Adrenal gland (tissue), 12 donors: ENCODE data around the gene PAQR4. TPM values are rescaled to one million over a fixed set of nuclear protein-coding genes. Genes with fewer than 3 reads are reported as not detected.

Experiments used
- DNase-seq, 7 donors: peaks; one replicate each; pipeline ENCODE4 v3.0.0-alpha.2; 2019 to 2020
- H3K27ac ChIP-seq, 5 donors: fragments of 200-600 bp; sonication (generic) in 4 of 5; 1 replicate in 3 of 5; 2 replicates in 2 of 5; pipeline versions ENCODE4 v1.5.1 to v1.8.0; 2016 to 2020; ENCODE audit warnings: mild to moderate bottlenecking in 1 of 5
- H3K27me3 ChIP-seq: fragments of 200-600 bp; 2 replicates; pipeline ENCODE4 v1.8.0; 2021
- H3K36me3 ChIP-seq, 2 donors: fragments of 200-600 bp; replicated peaks in 1 of 2; 1 replicate in 1 of 2; 2 replicates in 1 of 2; pipeline versions ENCODE4 v1.5.1 to v1.8.0; 2018 to 2022
- H3K4me1 ChIP-seq, 2 donors: fragments of 200-600 bp; replicated peaks in 1 of 2; 1 replicate in 1 of 2; 2 replicates in 1 of 2; pipeline versions ENCODE4 v1.5.1 to v1.8.0; 2018 to 2021
- H3K4me3 ChIP-seq, 4 donors: fragments of 200-600 bp; sonication (generic) in 3 of 4; one replicate each; pipeline ENCODE4 v1.5.1; 2016 to 2018
- H3K9me3 ChIP-seq, 3 donors: fragments of 200-600 bp; sonication (generic) in 1 of 3; replicated peaks in 1 of 3; 1 replicate in 2 of 3; 2 replicates in 1 of 3; pipeline versions ENCODE4 v1.5.1 to v1.8.0; 2016 to 2021
- POLR2A ChIP-seq, 2 donors: fragments of 450-650 bp; IDR thresholded peaks; one replicate each; pipeline ENCODE4 v1.6.1; 2017; ENCODE audit warnings: antibody characterized with exemption in 2 of 2, mild to moderate bottlenecking in 2 of 2, moderate library complexity in 1 of 2
- WGBS, 4 donors: extraction: QIAGEN DNeasy Blood & Tissue Kit in 2 of 4; methylation state at CpG; one replicate each; pipeline versions ENCODE4 v1.1.5 to v1.1.7; 2013 to 2017; 5-methylcytosine and 5-hydroxymethylcytosine counted together
- intact Hi-C, 2 donors: fragments of 100-400 bp; cut with DNase I; formaldehyde crosslinking; loops; one replicate each; pipeline versions ENCODE4 v1.14.1 to v1.15.0; 2022 to 2023
- polyA plus RNA-seq, 3 donors: library from polyadenylated mRNA; stranded (reverse); fragments of 200-250 nt in 2 of 3; fragments of 350-450 nt in 1 of 3; fragmentation: Illumina TruSeq in 1 of 3; extraction: RNeasy Lipid Tissue Mini Kit (QIAGEN cat#74804) in 1 of 3; gene quantifications; one replicate each; pipeline ENCODE4 v1.2.3, GENCODE V29; 2013 to 2014
- total RNA-seq, 9 donors: library from RNA; depleted of rRNA in 4 of 9; stranded (reverse); fragments of >200 nt in 4 of 9; fragments of 120-200 nt in 1 of 9; fragmentation: NEBNext Ultra II Directional in 1 of 9; extraction: Animal tissue kit (Norgen Biotek cat#: 25700) in 1 of 9; gene quantifications; one replicate each; pipeline versions ENCODE4 v1.1.0 to v1.2.4, GENCODE V29; 2013 to 2023
- TF ChIP-seq, protein P1 (sequence below), 6 experiments: fragments of 450-650 bp in 4 of 6; fragments of 200-600 bp in 2 of 6; sonication (generic) in 1 of 6; IDR thresholded peaks; 1 replicate in 5 of 6; 2 replicates in 1 of 6; pipeline versions ENCODE4 v1.5.1 to v1.8.0; 2016 to 2021; ENCODE audit warnings: antibody characterized with exemption in 6 of 6, mild to moderate bottlenecking in 2 of 6, moderate library complexity in 1 of 6
- donor health status: healthy with polysubstance abuse.
- donor health status: Bipolar disorder and iron deficiency.
- donor health status: DM: yes; HTN: yes; CAD: no.
- donor health status: DM: no; HTN: no; CAD: no.
- donor health status: DM: no; HTN: no; CAD: no.
- donor health status: DM: yes; HTN: yes; CAD: no.

PAQR4 gene
- total and polyA plus RNA-seq, 12 donors: 4.1 to 17.0 (median 12.1) TPM

DNA sequence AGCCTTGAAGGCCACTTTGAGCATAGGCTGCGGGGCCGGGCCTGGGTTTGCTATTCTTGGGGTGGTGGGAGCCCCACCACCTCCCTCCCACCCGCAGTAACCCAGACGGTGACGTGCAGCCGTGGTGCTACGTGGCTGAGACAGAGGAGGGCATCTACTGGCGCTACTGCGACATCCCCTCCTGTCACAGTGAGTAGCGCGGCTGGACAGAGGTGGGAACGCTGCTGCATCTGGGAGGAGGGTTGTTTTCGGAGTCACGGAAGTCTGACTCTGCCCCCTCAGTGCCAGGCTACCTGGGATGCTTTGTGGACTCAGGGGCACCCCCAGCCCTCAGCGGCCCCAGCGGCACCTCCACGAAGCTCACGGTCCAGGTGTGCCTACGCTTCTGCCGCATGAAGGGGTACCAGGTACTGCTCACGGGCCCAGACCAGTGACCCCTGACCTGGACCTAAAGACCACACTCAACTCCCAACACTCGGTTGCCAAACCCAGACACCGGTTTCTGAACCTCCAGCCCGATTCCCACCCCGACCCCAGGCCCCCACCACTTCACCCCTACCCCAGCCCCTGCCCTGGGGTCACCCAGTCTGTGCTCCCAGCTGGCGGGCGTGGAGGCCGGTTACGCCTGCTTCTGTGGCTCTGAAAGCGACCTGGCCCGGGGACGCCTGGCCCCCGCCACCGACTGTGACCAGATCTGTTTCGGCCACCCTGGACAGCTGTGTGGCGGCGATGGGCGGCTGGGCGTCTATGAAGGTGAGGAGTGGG is 2.9 kb upstream of the PAQR4 start:
- no peak overlapping the region for H3K27ac ChIP-seq
- no peak for TF ChIP-seq POLR2A (IDR thresholded peaks at IDR 0.05)
- TF ChIP-seq, protein P1, sequence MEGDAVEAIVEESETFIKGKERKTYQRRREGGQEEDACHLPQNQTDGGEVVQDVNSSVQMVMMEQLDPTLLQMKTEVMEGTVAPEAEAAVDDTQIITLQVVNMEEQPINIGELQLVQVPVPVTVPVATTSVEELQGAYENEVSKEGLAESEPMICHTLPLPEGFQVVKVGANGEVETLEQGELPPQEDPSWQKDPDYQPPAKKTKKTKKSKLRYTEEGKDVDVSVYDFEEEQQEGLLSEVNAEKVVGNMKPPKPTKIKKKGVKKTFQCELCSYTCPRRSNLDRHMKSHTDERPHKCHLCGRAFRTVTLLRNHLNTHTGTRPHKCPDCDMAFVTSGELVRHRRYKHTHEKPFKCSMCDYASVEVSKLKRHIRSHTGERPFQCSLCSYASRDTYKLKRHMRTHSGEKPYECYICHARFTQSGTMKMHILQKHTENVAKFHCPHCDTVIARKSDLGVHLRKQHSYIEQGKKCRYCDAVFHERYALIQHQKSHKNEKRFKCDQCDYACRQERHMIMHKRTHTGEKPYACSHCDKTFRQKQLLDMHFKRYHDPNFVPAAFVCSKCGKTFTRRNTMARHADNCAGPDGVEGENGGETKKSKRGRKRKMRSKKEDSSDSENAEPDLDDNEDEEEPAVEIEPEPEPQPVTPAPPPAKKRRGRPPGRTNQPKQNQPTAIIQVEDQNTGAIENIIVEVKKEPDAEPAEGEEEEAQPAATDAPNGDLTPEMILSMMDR (IDR thresholded peaks at IDR 0.05): no peak
- DNase-seq: peak in 1 of 7 donors; percentile 14
- no peaks in the 10 kb centered on the region for H3K36me3 ChIP-seq
- 63 to 67% (median 65%) methylated on average over 10 to 39 of the region's 39 CpGs for WGBS, 4 donors
- no peak overlapping the region for H3K4me3 ChIP-seq
- peaks cover 24 to 41% of the 10 kb centered on the region in 2 donors for H3K4me1 ChIP-seq
- peaks cover 66% of the 10 kb centered on the region for H3K27me3 ChIP-seq
- intact Hi-C loops: no loop called here
- H3K9me3 ChIP-seq: no peaks in the 10 kb centered on the region

DNA sequence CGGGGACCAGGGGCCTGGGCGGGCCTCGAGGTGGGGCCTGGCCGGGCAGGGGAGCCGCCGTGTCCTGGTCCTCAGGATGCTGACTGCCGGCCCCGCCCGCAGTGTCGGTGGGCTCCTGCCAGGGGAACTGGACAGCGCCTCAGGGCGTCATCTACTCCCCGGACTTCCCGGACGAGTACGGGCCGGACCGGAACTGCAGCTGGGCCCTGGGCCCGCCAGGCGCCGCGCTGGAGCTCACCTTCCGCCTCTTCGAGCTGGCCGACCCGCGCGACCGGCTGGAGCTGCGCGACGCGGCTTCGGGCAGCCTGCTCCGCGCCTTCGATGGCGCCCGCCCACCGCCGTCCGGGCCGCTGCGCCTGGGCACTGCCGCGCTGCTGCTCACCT is 2.3 kb upstream of the PAQR4 start:
- TF ChIP-seq, protein P1 (IDR thresholded peaks at IDR 0.05): no peak
- TF ChIP-seq POLR2A (IDR thresholded peaks at IDR 0.05): no peak
- DNase-seq: peak in 2 of 7 donors; percentile 24 to 26
- intact Hi-C loops: no loop called here
- H3K4me1 ChIP-seq: peaks cover 24 to 41% of the 10 kb centered on the region in 2 donors
- no peak overlapping the region for H3K27ac ChIP-seq
- H3K9me3 ChIP-seq: no peaks in the 10 kb centered on the region
- H3K36me3 ChIP-seq: no peaks in the 10 kb centered on the region
- no peak overlapping the region for H3K4me3 ChIP-seq
- peaks cover 62% of the 10 kb centered on the region for H3K27me3 ChIP-seq
- 12 to 25% (median 18%) methylated on average over 2 to 46 of the region's 46 CpGs for WGBS, 4 donors

DNA sequence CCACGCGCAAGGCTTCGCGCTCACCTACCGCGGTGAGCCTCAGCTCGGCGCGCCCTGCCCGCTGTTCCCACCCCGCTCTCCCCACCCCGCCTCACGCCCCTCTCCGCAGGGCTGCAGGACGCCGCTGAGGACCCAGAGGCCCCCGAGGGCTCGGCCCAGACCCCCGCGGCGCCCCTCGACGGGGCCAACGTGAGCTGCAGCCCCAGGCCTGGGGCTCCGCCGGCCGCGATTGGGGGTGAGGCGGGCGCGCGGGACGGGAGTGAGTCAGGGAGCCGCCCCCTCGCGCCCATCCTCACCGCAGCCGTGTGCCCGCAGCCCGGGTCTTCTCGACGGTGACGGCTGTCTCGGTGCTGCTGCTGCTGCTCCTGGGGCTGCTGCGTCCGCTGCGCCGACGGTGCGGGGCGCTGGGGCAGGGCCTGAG is 1.9 kb upstream of the PAQR4 start:
- Histone ChIP-seq H3K36me3 (no peaks in the 10 kb centered on the region), H3K4me1 (peaks cover 24 to 41% of the 10 kb centered on the region in 2 donors), H3K27ac (no peak overlapping the region), H3K27me3 (peaks cover 58% of the 10 kb centered on the region), H3K4me3 (no peak overlapping the region), H3K9me3 (no peaks in the 10 kb centered on the region)
- intact Hi-C loops: no loop called here
- no peak for TF ChIP-seq POLR2A (IDR thresholded peaks at IDR 0.05)
- TF ChIP-seq, protein P1 (IDR thresholded peaks at IDR 0.05): no peak
- 16 to 33% (median 17%) methylated on average over 3 to 51 of the region's 51 CpGs; no CpG with 5 or more reads in 1 of the 4 donors for WGBS, 4 donors
- no peak for DNase-seq

DNA sequence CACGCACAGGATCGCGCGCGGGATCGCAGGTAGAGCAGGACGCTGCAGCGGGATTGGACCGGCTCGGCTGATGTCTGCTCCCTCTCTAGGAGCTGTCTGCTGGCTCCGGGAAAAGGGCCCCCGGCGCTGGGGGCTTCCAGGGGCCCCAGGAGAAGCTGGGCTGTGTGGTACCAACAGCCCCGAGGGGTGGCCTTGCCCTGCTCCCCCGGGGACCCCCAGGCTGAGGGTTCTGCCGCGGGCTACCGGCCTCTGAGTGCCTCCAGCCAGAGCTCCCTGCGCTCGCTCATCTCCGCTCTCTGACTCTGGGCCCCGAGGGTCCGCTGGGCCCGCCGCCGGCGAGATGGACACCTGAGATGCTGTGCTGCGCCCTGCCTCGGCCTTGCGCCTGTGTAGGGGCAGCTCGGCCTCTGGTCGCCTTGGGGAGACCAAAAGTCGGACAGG is 1.4 kb upstream of the PAQR4 start:
- Histone ChIP-seq H3K9me3 (no peaks in the 10 kb centered on the region), H3K4me3 (no peak overlapping the region), H3K27me3 (peaks cover 54% of the 10 kb centered on the region), H3K27ac (no peak overlapping the region), H3K36me3 (no peaks in the 10 kb centered on the region), H3K4me1 (peaks cover 24 to 41% of the 10 kb centered on the region in 2 donors)
- TF ChIP-seq, protein P1 (IDR thresholded peaks at IDR 0.05): no peak
- TF ChIP-seq POLR2A (IDR thresholded peaks at IDR 0.05): no peak
- WGBS, 4 donors: 55 to 62% (median 58%) methylated on average over 10 to 33 of the region's 33 CpGs
- intact Hi-C loops: no loop called here
- peak in 1 of 7 donors; percentile 26 for DNase-seq
